Neural cell (in vitro differentiated cells): ENCODE results near the gene C6orf132.

ENCODE experiments used
- CTCF ChIP-seq: fragments of 450-650 bp; IDR thresholded peaks from 2 replicates; pipeline ENCODE4 v1.5.1; 2014; ENCODE audit warnings: antibody characterized with exemption, mild to moderate bottlenecking, moderate library complexity; ENCODE audit not compliant: poor library complexity, severe bottlenecking
- EP300 ChIP-seq: fragments of 450-650 bp; conservative IDR thresholded peaks from 2 replicates; pipeline ENCODE4 v1.6.1; 2014; ENCODE audit warnings: antibody characterized with exemption, mild to moderate bottlenecking, moderate library complexity; ENCODE audit not compliant: poor library complexity, severe bottlenecking
- EZH2 ChIP-seq: fragments of 200-600, 300-800 bp; shearing (Covaris generic), sonication (generic); IDR thresholded peaks from 2 replicates; pipeline ENCODE4 v1.6.1; 2014; ENCODE audit warnings: antibody characterized with exemption, low read length, borderline replicate concordance, mild to moderate bottlenecking; ENCODE audit not compliant: insufficient read depth, poor library complexity, severe bottlenecking
- POLR2AphosphoS5 ChIP-seq: IDR thresholded peaks from 2 replicates; pipeline ENCODE4 v1.6.1; 2012
- SMC3 ChIP-seq: fragments of 450-650 bp; conservative IDR thresholded peaks from 2 replicates; pipeline ENCODE4 v1.6.1; 2014; ENCODE audit warnings: antibody characterized with exemption, mild to moderate bottlenecking, moderate library complexity; ENCODE audit not compliant: poor library complexity

GRCh38 chr6:42173101-42173500 lies 30.7 kb upstream of the C6orf132 start, which contains the start of gene GUCA1A:
- TF ChIP-seq CTCF (no peak), EZH2 (no peak), EP300 (no peak), POLR2AphosphoS5 (no peak), SMC3 (no peak)
